GM10266 (cell line): Measurements from ENCODE around the gene ELF1.

ENCODE experiments used
- DNase-seq: peaks from one replicate; pipeline ENCODE4 v3.0.0; 2012; ENCODE audit errors: extremely low spot score
- TF ChIP-seq, protein P1 (sequence below): IDR thresholded peaks from 2 replicates; pipeline ENCODE4 v1.5.1; 2012; ENCODE audit warnings: mild to moderate bottlenecking, low read depth; ENCODE audit not compliant: control insufficient read depth, insufficient read depth; ENCODE audit errors: missing control alignments

The ELF1 gene

DNA sequence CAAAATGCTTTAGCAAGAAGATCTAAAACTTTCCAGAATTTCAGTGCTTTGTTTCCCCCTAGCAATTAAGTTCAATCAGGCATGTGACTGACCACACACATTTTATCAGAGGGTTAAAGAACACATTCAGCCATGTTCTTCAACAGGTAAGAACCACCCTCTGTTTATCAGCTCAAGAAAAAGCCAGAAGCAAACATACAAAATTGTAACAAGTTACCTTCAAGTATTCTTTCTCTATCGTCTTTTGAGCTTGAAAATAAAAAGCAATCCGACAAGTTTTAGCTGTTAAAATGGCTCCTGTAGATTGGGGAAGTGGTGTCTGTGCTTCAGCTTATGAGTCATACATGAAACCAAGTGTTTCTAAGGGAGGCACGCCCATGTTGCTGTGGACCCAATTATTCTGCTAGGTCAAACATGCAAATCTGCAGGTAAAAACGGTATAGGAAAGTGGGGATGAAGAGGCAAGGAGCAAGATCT is at the start of gene ELF1:
TSS of gene ELF1 (minus strand) at position 306 of the 477 bp plus-strand sequence. CDS start 37,262 bp downstream, outside the sequence.
- TF ChIP-seq, protein P1, sequence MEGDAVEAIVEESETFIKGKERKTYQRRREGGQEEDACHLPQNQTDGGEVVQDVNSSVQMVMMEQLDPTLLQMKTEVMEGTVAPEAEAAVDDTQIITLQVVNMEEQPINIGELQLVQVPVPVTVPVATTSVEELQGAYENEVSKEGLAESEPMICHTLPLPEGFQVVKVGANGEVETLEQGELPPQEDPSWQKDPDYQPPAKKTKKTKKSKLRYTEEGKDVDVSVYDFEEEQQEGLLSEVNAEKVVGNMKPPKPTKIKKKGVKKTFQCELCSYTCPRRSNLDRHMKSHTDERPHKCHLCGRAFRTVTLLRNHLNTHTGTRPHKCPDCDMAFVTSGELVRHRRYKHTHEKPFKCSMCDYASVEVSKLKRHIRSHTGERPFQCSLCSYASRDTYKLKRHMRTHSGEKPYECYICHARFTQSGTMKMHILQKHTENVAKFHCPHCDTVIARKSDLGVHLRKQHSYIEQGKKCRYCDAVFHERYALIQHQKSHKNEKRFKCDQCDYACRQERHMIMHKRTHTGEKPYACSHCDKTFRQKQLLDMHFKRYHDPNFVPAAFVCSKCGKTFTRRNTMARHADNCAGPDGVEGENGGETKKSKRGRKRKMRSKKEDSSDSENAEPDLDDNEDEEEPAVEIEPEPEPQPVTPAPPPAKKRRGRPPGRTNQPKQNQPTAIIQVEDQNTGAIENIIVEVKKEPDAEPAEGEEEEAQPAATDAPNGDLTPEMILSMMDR, result no peak
- peak; percentile 60 for DNase-seq

DNA sequence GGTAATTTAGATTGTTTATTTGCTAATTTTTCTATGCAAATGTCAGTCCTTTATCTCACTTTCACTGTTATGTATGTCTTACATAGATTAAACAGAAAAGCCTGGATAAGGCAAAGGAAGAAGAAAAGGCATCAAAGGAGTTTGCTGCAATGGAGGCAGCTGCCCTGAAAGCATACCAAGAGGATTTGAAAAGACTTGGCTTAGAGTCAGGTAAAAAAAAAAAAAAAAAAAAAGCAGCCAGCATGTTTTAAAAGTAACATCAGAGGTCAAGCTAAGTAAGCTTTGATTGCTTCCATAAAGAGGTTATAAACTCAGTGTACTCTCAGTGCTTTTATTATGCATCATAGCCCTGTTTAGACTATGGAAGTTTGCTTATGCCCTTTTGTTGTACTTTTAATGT is 46.0 kb upstream of the ELF1 start:
- TF ChIP-seq, protein P1, result no peak
- no peak for DNase-seq

DNA sequence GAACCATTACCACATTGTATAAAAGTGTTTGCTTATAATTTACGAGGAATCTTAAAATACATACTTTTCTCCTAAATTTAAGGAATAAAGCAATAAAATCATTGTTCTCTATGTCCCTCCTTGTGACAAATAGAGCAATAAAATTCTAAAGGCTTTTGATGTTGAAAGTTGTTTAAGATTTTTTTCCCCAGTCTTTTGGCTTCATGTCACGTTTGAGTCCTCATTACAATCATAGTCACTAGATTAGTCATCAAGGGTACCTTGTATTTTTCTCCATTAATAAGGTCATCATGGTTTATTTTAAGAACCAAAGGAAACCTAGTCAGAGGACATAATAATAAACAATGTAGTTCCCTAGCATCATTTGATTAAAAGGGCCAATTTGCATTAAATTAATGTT is 45.4 kb upstream of the ELF1 start:
- TF ChIP-seq, protein P1, result no peak
- DNase-seq, result no peak

DNA sequence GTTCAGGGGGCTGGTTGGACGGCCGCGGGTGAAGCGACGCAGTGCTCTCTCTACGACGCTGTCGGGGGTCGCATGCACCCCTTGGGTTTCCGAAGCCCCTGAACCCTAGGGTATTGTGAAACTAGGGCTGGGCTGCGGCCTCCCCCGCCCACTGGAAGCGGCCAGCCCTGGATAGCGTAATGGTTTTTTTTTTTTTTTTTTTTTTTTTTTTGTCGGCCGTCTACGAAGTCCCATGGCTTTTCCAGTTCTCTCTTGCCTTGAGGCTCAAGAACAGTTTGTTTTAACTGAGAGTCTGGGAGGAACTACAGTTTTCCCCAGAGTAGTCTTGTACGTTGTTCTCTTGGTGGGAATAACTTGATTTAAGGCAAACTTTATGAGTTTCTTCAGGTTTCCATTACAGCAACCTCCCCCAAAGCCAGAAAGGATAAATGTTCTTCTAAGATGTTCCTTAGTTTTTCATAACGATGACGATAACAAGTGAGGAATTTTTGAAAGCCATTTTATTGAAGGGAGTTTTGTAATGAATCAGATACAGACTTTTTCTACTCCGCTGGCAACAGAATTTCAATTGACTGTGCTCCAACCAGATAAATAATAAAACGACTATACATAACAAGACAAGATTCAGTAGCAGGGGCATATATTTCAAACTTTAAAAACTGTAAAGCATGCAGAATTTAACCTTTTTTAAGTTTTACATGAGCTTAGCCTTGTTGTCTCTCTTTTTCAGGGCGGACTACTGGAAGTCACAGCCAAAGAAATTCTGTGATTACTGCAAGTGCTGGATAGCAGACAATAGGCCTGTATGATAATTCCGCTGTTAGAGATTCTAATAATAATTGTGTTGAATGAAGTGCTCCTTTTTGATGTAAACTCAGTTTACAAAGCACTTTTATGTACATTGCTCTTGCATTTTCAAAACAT is 43.1 kb upstream of the ELF1 start:
- TF ChIP-seq, protein P1, result no peak
- DNase-seq, result peak; percentile 65

DNA sequence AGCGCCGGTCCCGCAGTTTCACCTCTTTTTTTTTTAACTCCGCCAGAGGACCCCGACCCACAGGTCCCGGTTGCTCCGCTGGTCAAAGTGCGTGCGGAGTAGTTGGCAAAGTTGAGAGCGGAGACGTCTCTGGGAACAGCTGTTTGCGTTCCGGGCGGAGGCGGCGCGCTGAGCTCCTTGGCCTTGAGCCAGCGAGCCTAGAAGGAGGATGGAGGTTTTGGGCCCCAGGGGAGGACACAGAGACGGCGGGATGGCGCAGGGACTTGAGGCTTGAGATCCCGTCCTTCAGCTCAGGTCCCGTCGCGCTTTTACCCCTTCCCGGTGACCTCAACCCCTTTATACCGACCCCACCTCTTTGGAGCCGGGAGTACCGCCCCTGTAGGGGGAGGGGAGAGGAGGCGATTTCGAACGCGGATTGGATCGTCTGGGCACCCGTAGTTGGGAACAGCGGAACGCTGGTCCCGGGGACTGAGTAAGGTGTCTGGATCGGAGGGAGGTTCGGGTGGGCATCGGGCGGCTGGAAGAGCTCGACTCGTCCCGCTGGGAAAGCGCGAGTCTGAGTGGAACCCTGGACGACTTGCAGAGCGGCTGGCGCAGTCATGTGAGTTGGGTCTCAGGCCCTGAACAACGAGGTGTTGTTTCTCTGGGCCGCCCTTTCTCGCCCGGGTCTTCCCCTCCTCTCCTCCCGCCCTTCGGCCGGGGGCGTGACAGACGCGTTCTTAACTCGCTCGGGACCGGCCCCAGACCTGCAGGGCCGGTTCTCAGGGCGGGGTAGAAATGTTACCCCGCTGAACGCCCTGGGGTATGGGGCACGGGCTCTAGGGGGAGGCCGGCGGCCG is 42.2 kb upstream of the ELF1 start, which contains the start of gene WBP4:
TSS of gene WBP4 (plus strand) at position 435 of the 839 bp plus-strand sequence. CDS start at position 600, 165 bp downstream.
- TF ChIP-seq, protein P1, result no peak
- peak; percentile 87 for DNase-seq

DNA sequence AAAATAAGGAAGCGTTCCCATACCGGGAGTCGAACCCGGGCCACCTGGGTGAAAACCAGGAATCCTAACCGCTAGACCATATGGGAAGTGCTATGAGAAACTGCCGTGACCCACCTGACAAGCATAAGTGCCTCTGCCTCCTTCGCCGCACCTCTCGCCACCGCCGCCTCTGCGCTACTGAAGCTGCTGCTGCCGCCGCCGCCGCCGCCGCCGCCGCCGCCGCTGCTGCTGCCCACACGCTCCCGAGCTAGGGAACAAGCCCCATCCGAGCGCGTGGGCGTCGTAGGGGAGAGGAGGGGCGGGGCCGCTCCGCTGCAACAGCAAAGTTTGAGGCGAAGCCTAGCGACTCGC is 41.6 kb upstream of the ELF1 start:
- DNase-seq, result peak; percentile 70
- TF ChIP-seq, protein P1, result no peak
